Mucosa of stomach (tissue), 1 donor: ENCODE results near the gene FNIP2.
"Not testable (repeated sequence)": the region's sequence is repeated elsewhere in the genome, so short reads cannot be mapped to it uniquely, and the experiment has no call there.

Experiments
- H3K27me3 ChIP-seq: one replicate; pipeline ENCODE4 v1.7.0; 2013; ENCODE audit warnings: mild to moderate bottlenecking, low read length; ENCODE audit not compliant: control insufficient read depth, insufficient read depth
- H3K36me3 ChIP-seq: one replicate; pipeline ENCODE4 v1.7.0; 2013; ENCODE audit warnings: low read length; ENCODE audit not compliant: control insufficient read depth, insufficient read depth
- H3K4me1 ChIP-seq: one replicate; pipeline ENCODE4 v1.7.0; 2013; ENCODE audit warnings: mild to moderate bottlenecking, low read length; ENCODE audit not compliant: control insufficient read depth, insufficient read depth
- H3K4me3 ChIP-seq: one replicate; pipeline ENCODE4 v1.7.0; 2013; ENCODE audit warnings: low read length
- H3K9ac ChIP-seq: one replicate; pipeline ENCODE4 v1.7.0; 2013; ENCODE audit warnings: mild to moderate bottlenecking, low read length, moderate library complexity
- H3K9me3 ChIP-seq: one replicate; pipeline ENCODE4 v1.7.0; 2013; ENCODE audit warnings: mild to moderate bottlenecking, low read length, moderate library complexity; ENCODE audit not compliant: control insufficient read depth
- donor health status: Pancreatic carcinoma.

Gene FNIP2

GRCh38 chr4:158821228-158821971 is 52.6 kb downstream of the FNIP2 start:
- no peak overlapping the region for H3K9ac ChIP-seq

GRCh38 chr4:158822348-158822747 is 53.5 kb downstream of the FNIP2 start:
- H3K36me3 ChIP-seq, result no peaks in the 10 kb centered on the region
- peaks cover 83% of the 10 kb centered on the region for H3K4me1 ChIP-seq
- no peaks in the 10 kb centered on the region for H3K27me3 ChIP-seq
- no peaks in the 10 kb centered on the region for H3K9me3 ChIP-seq
- H3K9ac ChIP-seq, result no peak overlapping the region
- H3K4me3 ChIP-seq, result no peak overlapping the region

More at GRCh38 chr4:158821228-158821971, 52.6 kb downstream of the FNIP2 start:
- Histone ChIP-seq H3K36me3 (no peaks in the 10 kb centered on the region), H3K4me3 (no peak overlapping the region), H3K27me3 (no peaks in the 10 kb centered on the region), H3K9me3 (no peaks in the 10 kb centered on the region), H3K4me1 (peaks cover 79% of the 10 kb centered on the region)

GRCh38 chr4:158823461-158823873 is 54.6 kb downstream of the FNIP2 start:
- Histone ChIP-seq H3K4me1 (peaks cover 83% of the 10 kb centered on the region), H3K36me3 (no peaks in the 10 kb centered on the region)

GRCh38 chr4:158824425-158825274 is 55.8 kb downstream of the FNIP2 start:
- Histone ChIP-seq H3K9ac (peak overlapping the region; percentile 38), H3K9me3 (no peaks in the 10 kb centered on the region), H3K27me3 (no peaks in the 10 kb centered on the region), H3K4me3 (no peak overlapping the region), H3K4me1 (peaks cover 84% of the 10 kb centered on the region), H3K36me3 (no peaks in the 10 kb centered on the region)

More at GRCh38 chr4:158823461-158823873, 54.6 kb downstream of the FNIP2 start:
- H3K4me3 ChIP-seq, result no peak overlapping the region
- no peak overlapping the region for H3K9ac ChIP-seq
- H3K27me3 ChIP-seq, result no peaks in the 10 kb centered on the region
- no peaks in the 10 kb centered on the region for H3K9me3 ChIP-seq

GRCh38 chr4:158825433-158826036 is 56.7 kb downstream of the FNIP2 start:
- no peaks in the 10 kb centered on the region for H3K9me3 ChIP-seq
- H3K4me1 ChIP-seq, result peaks cover 79% of the 10 kb centered on the region
- no peaks in the 10 kb centered on the region for H3K27me3 ChIP-seq
- no peaks in the 10 kb centered on the region for H3K36me3 ChIP-seq
- no peak overlapping the region for H3K4me3 ChIP-seq
- peak overlapping the region; percentile 38 for H3K9ac ChIP-seq

- Histone ChIP-seq H3K9me3 (no peaks in the 10 kb centered on the region), H3K27me3 (no peaks in the 10 kb centered on the region), H3K9ac (no peak overlapping the region), H3K4me1 (peaks cover 73% of the 10 kb centered on the region), H3K36me3 (no peaks in the 10 kb centered on the region), H3K4me3 (no peak overlapping the region)
Observed at GRCh38 chr4:158826057-158826456, 57.2 kb downstream of the FNIP2 start.

GRCh38 chr4:158826882-158827281 is 58.1 kb downstream of the FNIP2 start:
- Histone ChIP-seq H3K4me3 (no peak overlapping the region), H3K36me3 (no peaks in the 10 kb centered on the region), H3K4me1 (peaks cover 66% of the 10 kb centered on the region), H3K9ac (no peak overlapping the region), H3K27me3 (no peaks in the 10 kb centered on the region), H3K9me3 (no peaks in the 10 kb centered on the region)

GRCh38 chr4:158827543-158827981 is 58.7 kb downstream of the FNIP2 start:
- H3K4me1 ChIP-seq, result peaks cover 66% of the 10 kb centered on the region
- H3K27me3 ChIP-seq, result no peaks in the 10 kb centered on the region
- no peak overlapping the region for H3K9ac ChIP-seq
- H3K9me3 ChIP-seq, result no peaks in the 10 kb centered on the region
- no peaks in the 10 kb centered on the region for H3K36me3 ChIP-seq
- no peak overlapping the region for H3K4me3 ChIP-seq

GRCh38 chr4:158828151-158828550 is 59.3 kb downstream of the FNIP2 start:
- peaks cover 68% of the 10 kb centered on the region for H3K4me1 ChIP-seq
- H3K9ac ChIP-seq, result not testable (repeated sequence)

GRCh38 chr4:158829254-158829653 is 60.4 kb downstream of the FNIP2 start:
- Histone ChIP-seq H3K9ac (no peak overlapping the region), H3K9me3 (no peaks in the 10 kb centered on the region), H3K4me3 (no peak overlapping the region), H3K36me3 (no peaks in the 10 kb centered on the region), H3K27me3 (no peaks in the 10 kb centered on the region), H3K4me1 (peaks cover 68% of the 10 kb centered on the region)

More at GRCh38 chr4:158828151-158828550, 59.3 kb downstream of the FNIP2 start:
- H3K36me3 ChIP-seq, H3K4me3 ChIP-seq, H3K27me3 ChIP-seq, H3K9me3 ChIP-seq: not testable (repeated sequence)

GRCh38 chr4:158833602-158834001 is 64.8 kb downstream of the FNIP2 start:
- peaks cover 55% of the 10 kb centered on the region for H3K4me1 ChIP-seq

More at GRCh38 chr4:158833602-158834001, 64.8 kb downstream of the FNIP2 start:
- Histone ChIP-seq H3K9ac (peak overlapping the region; percentile 10), H3K36me3 (no peaks in the 10 kb centered on the region), H3K4me3 (no peak overlapping the region), H3K27me3 (no peaks in the 10 kb centered on the region), H3K9me3 (no peaks in the 10 kb centered on the region)
